ENCODE data around the gene PPP1R1C. TPM values are rescaled to one million over a fixed set of nuclear protein-coding genes. Genes with fewer than 3 reads are reported as not detected.

PPP1R1C gene, protein sequence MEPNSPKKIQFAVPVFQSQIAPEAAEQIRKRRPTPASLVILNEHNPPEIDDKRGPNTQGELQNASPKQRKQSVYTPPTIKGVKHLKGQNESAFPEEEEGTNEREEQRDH
- total RNA-seq = 1 to 10 TPM; 5.9 to 9.1 TPM

DNA sequence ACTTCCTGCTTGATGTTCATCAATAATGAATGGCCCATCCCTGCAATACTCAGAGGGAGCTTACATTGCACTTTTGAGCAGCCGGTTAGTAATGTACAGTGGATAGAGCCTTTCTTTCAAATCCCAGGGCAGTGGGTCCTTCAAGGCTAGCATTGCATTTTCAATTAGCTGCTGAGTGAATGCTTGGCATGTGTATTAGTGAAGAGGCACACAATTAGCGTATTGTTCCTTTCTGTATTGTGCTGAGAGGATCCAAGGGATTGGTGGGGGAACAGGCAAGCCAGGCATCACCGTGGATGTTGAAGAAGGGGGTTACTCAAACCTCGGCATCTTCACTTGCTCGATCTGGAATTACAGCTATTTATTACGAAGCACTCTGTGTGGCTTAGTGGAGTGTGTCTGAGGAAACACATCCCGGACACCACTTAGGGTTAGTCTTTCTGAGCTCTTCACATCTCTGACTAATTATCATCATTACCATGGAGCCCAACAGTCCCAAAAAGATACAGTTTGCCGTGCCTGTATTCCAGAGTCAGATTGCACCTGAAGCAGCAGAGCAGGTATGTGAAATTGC is at the start of gene PPP1R1C:
Gene PPP1R1C (plus strand): TSS at position 222 of the 574 bp plus-strand sequence. CDS start 258 bp downstream, at position 480.
- Histone ChIP-seq H3K27ac (no peak within 1 kb of the TSS), H3K4me1 (replicated peaks) (no peaks in the 10 kb centered on the region), H3K27me3 (replicated peaks; ENCODE audit: insufficient read depth) (no peaks in the 10 kb centered on the region), H3K4me3 (no peak within 1 kb of the TSS), H3K36me3 (no peaks in the 10 kb centered on the region), H3K9me3 (no peaks in the 10 kb centered on the region)
- WGBS = 79% methylated on average over 8 of the region's 8 CpGs
- DNase-seq (ENCODE audit: low spot score) = no peak
- intact Hi-C loops (cut with DNase I) = no loop called here
- TF ChIP-seq CTCF (IDR thresholded peaks at IDR 0.05) = no peak

DNA sequence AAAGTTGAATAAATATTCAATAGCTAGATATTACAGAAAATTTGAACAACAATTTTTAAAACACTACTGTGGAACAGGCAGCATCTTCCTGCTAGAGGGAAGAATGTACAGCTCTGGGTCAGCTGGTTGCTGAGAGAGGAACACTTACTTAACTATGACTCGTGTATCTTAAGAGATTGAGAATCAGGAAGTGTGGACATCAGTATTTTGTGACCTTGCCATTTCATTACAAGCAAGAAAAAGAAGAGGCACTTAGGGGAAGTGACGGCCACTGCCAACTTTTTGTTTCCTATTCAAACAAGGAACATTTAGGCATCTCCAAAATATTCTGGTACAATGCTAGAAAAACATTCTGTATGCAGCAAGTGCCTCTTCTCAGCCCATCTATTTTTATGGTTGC is 48.2 kb upstream of the PPP1R1C start:
- H3K4me1 ChIP-seq (replicated peaks) = no peaks in the 10 kb centered on the region
- 19% methylated on average over 2 of the region's 2 CpGs for WGBS
- no peak for DNase-seq (ENCODE audit: low spot score)
- no peaks in the 10 kb centered on the region for H3K9me3 ChIP-seq
- no peaks in the 10 kb centered on the region for H3K27me3 ChIP-seq (replicated peaks; ENCODE audit: insufficient read depth)
- no peak overlapping the region for H3K27ac ChIP-seq
- H3K36me3 ChIP-seq = no peaks in the 10 kb centered on the region
- H3K4me3 ChIP-seq = no peak overlapping the region
- TF ChIP-seq CTCF (IDR thresholded peaks at IDR 0.05) (no peak), POLR2AphosphoS5 (IDR thresholded peaks at IDR 0.05) (no peak), POLR2A (IDR thresholded peaks at IDR 0.05) (no peak)
- intact Hi-C loops (cut with DNase I) = no loop called here

DNA sequence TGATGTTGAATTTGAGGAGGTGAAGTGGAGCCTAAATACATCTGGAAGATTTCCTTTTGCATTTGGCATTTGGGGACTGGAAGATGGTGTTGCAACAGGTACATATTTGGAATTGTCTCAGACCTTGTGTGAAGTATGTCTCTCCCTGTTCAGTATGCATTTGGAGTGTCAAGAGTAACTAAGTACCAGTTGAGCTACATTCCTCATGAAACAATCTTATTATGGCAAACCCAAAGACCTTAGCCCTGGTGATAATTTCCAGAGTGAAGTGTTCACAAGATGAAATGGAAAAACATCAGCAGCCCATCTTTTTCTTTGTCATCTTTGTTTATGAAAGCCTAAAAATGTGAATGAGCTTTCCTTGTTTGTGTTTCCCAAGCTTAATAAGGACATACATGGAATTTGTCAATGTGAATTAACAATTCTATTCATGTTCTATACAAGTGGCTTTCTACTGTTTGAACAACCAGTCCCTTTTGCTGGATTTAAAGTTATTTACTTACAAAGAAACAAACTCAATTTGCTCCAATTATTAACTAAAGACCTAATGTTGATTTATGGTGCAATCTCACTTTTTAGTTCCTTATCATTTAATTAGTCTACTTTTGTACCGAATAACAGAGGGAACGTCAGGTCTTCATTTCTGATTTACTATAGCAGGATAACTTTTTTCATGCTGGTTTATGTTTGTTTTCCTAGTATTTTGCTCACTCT is 42.1 kb upstream of the PPP1R1C start:
- Histone ChIP-seq H3K9me3 (no peaks in the 10 kb centered on the region), H3K27ac (no peak overlapping the region), H3K4me1 (replicated peaks) (no peaks in the 10 kb centered on the region), H3K36me3 (no peaks in the 10 kb centered on the region), H3K4me3 (no peak overlapping the region), H3K27me3 (replicated peaks; ENCODE audit: insufficient read depth) (no peaks in the 10 kb centered on the region)
- 48% methylated on average over 2 of the region's 2 CpGs for WGBS
- intact Hi-C loops (cut with DNase I) = no loop called here
- DNase-seq (ENCODE audit: low spot score) = no peak
- TF ChIP-seq POLR2A (IDR thresholded peaks at IDR 0.05) = no peak
- no peak for TF ChIP-seq POLR2AphosphoS5 (IDR thresholded peaks at IDR 0.05)
- no peak for TF ChIP-seq CTCF (IDR thresholded peaks at IDR 0.05)

GRCh38 chr2:181944164-181944913 is 41.3 kb upstream of the PPP1R1C start:
- TF ChIP-seq CTCF (IDR thresholded peaks at IDR 0.05) (no peak), POLR2AphosphoS5 (IDR thresholded peaks at IDR 0.05) (no peak), POLR2A (IDR thresholded peaks at IDR 0.05) (no peak)
- Histone ChIP-seq H3K4me3 (no peak overlapping the region), H3K4me1 (replicated peaks) (no peaks in the 10 kb centered on the region), H3K27me3 (replicated peaks; ENCODE audit: insufficient read depth) (no peaks in the 10 kb centered on the region), H3K9me3 (no peaks in the 10 kb centered on the region), H3K36me3 (no peaks in the 10 kb centered on the region), H3K27ac (no peak overlapping the region)
- 84% methylated on average over 5 of the region's 5 CpGs for WGBS
- DNase-seq (ENCODE audit: low spot score) = no peak
- intact Hi-C loops (cut with DNase I) = no loop called here

Measured in prostate gland (tissue), 2 donors.